ENCODE results near the gene IFT80.

DNA sequence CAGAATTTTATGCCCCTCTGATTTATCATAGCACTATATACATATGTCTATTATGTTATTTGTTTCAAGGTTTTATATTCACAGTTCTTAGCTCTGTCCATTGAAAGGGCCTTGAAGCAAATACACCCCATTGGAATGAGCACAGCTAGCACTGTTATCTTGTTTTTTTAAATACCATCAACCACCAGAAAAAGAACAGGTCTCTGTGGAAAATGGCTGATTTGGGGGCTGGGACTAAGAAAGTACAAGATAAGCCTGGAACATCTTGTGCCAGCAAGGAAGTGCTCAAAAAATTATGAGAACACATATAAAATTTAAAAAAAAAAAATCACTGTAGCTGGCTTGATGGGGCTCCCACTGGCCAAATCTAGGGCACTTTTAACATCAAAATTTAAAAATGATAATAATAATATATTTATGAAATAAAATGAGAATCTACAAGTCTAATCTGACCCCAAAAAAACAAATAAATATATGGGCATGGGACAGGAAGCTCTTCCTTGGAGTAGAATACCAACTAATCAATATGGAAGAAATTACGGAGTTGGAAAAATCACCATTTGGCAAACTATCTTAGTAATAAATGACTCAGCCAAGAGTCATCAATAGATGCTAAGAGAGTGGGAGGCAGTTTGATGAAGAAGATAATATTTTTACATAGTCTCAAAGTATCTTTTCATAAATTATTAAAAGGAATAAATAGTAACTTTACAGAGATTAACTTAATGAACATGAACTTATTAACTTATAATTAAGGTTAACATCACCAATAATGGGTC is 20.5 kb downstream of the IFT80 start:
- TF ChIP-seq, protein P1, sequence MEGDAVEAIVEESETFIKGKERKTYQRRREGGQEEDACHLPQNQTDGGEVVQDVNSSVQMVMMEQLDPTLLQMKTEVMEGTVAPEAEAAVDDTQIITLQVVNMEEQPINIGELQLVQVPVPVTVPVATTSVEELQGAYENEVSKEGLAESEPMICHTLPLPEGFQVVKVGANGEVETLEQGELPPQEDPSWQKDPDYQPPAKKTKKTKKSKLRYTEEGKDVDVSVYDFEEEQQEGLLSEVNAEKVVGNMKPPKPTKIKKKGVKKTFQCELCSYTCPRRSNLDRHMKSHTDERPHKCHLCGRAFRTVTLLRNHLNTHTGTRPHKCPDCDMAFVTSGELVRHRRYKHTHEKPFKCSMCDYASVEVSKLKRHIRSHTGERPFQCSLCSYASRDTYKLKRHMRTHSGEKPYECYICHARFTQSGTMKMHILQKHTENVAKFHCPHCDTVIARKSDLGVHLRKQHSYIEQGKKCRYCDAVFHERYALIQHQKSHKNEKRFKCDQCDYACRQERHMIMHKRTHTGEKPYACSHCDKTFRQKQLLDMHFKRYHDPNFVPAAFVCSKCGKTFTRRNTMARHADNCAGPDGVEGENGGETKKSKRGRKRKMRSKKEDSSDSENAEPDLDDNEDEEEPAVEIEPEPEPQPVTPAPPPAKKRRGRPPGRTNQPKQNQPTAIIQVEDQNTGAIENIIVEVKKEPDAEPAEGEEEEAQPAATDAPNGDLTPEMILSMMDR (IDR thresholded peaks at IDR 0.05; ENCODE audit: poor library complexity): no peak
- no peak for TF ChIP-seq EZH2phosphoT487 (IDR thresholded peaks at IDR 0.05; ENCODE audit: low read depth, severe bottlenecking, unreplicated experiment)
- no peak for TF ChIP-seq EZH2 (IDR thresholded peaks at IDR 0.05; ENCODE audit: borderline replicate concordance)
